ENCODE measurements around the gene MKLN1.
"Not testable (repeated sequence)": the region's sequence is repeated elsewhere in the genome, so short reads cannot be mapped to it uniquely, and the experiment has no call there.

Gene MKLN1

DNA sequence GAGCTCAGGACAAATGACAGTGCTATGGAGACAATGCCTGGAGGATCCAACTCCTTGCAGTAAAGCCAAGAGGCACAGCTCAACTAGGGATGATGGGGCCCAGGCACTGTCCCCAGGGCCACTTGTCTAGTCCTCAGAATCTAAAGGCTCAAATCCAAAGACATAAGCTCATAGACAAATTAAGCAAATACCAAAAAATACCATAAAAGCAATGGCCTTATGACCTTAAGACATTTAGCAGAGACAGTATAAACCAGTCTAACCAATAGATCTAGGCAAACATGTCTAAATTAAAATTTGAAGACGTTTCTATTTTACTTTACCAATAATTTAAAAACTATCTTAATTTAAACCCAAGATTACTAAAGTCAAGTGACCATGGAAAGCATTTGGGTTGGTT is 14.8 kb upstream of the MKLN1 start:
- no peak for DNase-seq (ENCODE audit: low read depth, low spot score)

DNA sequence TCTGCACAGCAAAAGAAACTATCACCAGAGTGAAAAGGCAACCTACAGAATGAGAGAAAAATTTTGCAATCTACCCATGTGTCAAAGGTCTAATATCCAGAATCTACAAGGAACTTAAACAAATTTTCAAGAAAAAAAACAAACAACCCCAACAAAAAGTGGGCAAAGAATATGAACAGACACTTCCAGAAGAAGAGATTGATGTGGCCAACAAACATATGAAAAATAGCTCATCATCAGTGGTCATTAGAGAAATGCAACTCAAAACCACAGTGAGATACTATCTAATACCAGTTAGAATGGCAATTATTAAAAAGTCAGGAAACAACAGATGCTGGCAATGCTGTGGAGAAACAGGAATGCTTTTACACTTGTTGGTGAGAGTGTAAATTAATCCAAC is 7.1 kb upstream of the MKLN1 start:
- no peak for DNase-seq (ENCODE audit: low read depth, low spot score)

DNA sequence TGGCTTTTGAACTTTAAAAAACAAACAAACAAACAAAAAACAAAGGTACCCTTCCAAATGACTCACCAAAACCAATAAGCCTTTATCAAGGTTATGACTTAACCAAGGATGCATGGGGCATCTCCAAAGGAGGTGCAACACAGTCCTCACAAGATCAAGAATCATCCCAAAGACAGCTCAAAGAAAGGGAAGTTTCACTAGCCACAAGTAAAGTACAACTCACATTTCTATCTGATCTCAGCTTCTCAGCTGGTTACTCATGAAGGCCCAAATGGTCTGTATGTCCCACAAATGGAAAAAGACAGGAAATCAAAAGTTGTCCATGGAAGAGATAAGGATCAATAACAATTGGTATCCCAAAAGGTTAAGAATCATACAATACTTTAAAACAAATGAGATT is 6.0 kb upstream of the MKLN1 start:
- DNase-seq (ENCODE audit: low read depth, low spot score), result no peak

DNA sequence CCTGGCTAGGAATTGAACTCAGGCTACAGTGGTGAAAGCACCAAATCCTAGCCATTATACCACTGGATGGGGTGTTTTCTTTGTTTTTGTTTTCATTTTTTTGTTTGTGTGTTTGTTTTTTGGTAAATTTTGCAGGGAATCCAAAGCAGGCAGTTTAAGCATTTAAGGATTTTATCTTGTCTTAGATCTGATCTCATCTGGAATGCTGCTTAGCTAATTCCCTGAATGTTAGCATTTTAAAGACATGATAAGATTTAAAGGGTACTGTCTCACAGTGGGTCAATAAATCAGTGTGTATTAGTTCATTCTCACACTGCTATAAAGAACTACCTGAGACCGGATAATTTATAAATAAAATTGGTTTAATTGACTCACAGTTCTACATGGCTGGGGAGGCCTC is 5.6 kb upstream of the MKLN1 start:
- no peak for DNase-seq (ENCODE audit: low read depth, low spot score)

DNA sequence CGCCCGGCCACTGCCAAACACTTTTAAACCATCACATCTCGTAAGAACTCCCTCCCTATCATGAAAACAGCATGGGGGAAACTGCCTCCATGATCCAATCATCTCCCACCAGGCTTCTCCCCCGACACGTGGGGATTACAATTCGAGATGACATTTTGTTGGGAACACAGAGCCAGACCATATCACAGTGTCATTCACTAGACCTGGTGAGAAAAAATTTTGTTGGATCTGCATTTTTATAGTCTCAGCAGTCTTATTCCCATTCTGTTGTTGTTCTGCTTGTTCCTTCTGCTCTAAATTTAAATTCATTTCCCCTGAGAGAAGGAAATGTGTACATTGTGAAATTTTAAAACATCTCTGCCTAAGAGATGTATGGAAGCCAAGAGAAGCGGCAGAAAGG is 4.8 kb upstream of the MKLN1 start:
- DNase-seq (ENCODE audit: low read depth, low spot score), result no peak

DNA sequence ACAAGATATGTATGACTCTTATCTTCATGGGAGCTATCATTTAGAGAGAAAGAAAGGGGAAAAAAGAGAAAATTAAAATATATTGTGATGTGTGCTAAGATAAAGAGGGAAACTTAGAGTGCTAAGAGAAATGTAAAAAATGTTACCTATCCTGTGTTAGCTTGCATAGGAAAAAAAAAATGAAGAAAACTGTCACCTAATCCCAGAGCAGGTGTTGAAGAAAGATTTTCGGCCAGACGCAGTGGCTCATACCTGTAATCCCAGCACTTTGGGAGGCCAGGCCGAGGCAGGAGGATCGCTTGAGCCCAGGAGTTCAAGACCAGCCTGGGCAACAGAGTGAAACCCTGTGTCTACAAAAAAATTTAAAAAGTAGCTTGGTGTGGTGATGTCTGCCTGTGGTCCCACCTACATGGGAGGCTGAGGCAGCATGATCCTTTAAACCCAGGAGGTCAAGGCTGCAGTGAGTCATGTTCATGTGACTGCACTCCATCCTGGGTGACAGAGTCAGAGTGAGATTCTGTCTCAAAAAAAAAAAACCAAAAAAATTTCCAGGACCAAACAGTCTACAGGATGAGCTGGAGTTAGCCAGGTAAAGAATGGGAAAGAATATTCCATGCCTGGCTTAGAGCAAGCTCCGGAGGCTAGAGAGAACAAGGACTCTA is 2.4 kb upstream of the MKLN1 start:
- no peak for DNase-seq (ENCODE audit: low read depth, low spot score)

DNA sequence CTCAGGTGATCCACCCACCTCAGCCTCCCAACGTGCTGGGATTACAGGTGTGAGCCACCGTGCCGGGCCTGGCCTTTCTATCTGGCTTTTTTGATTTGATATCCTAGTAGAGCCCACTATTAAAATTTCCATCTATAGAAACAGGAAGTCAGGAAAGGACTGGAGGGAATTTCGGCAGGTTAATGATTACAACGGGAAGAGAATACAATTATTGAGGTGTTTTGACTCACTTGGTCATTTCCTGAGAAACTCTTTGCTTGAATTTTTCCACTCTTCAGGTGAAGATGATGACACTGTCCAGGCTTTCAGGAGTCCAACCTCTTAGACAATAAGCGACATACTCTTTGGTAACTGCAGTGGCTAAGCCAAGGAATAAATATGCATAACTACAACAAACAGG is 1.1 kb upstream of the MKLN1 start:
- no peak for DNase-seq (ENCODE audit: low read depth, low spot score)

DNA sequence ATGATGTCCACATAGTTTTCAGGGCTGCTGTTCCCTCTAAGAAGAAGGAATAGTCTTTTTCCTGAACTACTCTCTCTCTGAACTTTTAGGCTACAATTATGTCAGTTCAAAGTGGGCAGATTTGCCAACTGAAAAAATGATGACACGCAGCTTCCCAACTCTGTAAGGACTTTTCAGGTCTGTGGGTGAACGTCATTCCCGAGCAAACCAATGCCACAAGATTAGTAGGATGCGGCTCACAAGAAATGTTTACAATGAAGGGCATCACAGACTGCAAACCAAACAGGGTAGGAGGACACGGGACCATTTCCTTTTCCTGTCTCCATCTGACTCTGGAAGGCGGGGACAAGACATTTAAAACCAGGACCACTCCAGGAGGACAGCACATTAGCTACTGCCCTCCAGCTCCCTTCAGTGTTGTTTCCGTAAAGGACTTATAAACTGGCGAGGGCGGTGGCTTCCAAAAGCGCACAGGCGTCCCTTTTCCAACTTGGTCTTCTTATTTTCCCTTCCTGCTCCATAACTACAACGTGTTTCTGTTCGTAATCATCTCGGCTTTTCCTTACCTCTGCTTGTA is 539 bp upstream of the MKLN1 start:
- no peak for DNase-seq (ENCODE audit: low read depth, low spot score)

DNA sequence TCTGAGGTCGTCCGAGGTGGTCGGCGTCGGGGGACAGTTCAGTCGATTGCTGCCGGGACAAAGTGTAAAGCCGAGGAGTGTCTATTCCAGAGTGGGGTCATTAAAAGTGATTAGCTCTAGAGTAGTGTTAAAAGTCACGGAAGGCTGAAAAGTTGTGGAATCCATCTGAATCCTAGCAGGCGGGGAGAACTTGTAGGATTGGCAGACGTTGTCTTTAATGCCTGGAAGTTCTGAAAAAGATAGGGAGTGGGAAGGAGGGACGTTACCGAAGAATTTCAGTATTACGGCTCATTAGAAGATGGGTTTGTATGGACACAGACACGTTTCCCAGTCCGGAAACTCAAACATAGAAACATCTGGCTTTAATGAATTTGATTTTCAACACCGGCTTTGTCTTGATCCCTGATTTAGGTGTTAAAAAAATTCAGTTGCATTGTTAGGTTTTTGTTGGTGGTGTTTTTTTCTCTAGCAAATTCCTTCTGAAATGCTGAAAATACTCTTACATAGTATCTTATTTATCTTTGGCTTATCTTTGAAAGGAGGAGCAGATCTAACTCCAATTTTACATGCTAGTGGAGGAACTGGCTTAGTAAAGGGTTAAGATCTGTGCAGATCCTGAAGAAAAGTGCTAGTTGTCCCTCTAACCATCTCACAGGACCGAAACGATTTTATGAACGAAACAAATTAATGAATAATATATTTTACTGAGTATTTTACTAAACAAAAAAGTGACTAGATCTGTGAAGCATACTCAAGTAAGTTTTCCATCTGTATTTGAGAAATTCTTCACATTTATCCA is 900 bp downstream of the MKLN1 start:
- no peak for DNase-seq (ENCODE audit: low read depth, low spot score)

DNA sequence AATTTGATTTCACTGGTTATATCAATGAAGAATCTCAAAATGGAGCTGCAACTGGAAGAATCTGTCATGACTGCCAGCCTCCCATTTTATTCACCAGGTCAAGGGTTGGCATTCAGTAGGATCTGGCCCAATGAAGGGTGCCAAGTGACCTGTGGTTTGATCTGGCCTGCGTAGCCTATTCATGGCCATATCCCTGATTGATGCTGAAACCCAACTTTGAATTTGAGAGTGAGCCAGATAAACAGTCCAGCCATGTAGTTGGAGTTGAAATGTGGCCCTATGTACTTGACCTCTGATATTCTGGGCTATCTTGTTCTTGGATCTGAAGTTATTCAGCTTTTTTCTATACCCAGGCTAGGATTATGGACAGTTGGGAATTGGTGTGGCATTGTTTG is 1.5 kb downstream of the MKLN1 start:
- DNase-seq (ENCODE audit: low read depth, low spot score), result no peak

DNA sequence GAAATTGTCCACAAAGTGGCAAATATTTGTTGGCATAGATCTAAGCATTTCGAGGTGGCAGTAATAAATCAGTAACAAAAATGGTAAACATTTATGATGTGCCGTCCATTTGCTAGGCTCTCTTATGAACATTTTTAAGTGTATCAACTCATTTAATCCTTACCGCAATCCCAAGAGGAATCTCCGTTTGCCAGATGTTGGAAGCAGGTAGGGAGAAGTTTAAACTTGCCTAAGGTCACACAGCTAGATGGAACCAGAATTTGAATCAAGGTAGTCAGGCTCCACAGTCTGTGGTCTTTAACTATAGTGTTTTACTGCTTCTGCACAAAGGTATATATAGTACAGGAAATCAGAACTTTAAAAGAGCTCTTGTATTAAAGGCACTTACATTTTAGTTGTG is 2.6 kb downstream of the MKLN1 start:
- DNase-seq (ENCODE audit: low read depth, low spot score), result no peak

DNA sequence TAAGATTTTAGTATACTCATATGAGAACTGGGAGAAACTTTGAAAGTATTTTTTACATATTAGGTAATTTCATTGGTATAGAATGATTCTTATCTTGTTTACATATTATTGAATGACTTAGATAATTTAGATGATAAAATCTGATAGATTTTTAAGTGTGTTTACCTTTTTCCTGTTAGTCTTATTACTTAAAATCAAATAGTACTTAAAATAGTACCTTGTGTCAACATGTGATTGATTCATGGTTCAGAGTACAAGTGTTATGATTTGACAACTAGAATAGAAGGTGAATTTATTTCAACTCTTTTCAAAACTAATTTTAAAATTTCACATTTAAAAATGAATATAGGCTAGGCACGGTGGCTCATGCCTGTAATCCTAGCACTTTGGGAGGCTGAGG is 4.1 kb downstream of the MKLN1 start:
- DNase-seq (ENCODE audit: low read depth, low spot score), result no peak

DNA sequence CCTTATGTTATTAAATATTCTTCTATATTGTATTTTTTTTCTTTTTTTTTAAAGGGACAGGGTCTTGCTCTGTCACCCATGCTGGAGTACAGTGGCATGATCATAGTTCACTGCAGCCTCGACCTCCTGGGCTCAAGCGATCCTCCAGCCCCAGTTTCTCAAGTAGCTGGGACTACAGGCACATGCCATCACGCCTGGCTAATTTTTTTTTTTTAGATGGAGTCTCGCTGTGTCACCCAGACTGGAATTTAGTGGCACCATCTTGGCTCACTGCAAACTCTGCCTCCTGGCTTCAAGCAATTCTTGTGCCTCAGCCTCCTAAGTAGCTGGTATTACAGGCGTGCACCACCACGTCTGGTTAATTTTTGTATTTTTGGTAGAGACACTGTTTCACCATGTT is 5.1 kb downstream of the MKLN1 start:
- not testable (repeated sequence) for DNase-seq (ENCODE audit: low read depth, low spot score)

DNA sequence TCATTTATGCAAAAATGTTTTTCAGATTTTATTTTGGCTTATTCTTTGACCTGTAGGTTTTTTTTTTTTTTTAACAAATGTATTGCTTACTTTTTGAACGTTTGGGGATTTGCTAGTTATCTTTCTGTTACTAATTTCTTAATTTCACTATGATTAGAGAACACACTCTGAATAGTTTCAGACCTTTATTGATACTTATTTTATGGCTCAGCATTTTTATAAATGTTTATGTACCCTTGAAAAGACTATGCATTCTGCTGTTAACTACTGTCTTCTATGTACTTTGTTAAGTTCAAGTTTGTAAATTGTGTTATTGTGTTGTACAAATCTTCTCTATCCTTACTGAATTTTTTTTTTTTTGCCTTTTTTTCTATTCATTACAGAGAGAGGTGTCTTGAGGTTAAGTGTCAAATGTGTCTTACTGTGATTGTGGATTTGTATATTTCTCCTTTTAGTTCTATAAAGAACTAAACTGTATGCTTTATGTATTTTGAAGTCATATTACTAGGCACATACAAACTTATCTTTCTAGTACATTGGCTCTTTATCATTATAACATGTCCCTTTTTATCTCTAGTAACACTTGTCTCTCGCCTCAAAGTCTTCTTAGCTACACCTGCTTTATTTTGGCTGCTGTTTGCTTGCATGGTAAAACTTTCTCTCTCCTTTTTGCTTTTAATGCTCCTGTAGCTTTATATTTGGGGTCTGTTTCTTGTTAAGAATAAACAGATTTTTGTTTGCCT is 8.1 kb downstream of the MKLN1 start:
- no peak for DNase-seq (ENCODE audit: low read depth, low spot score)

DNA sequence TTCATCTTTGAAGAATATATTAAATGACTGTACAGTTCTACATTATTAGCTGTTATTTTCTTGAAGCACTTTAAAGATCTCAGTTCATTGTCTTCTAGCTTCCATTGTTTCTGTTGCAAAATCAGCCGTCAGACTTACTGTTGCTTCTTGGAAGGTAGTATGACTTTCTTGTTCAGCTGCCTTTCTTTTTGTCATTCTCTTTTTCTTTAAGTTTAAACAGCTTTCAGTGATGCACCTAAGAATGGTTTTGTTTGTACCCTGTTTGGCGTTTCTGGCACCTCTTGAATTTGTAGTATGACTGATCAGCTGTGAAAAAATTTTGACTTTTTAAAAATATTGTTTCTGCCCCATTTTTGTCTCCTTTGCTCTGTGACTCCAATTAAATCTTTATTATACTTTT is 9.3 kb downstream of the MKLN1 start:
- DNase-seq (ENCODE audit: low read depth, low spot score), result no peak

DNA sequence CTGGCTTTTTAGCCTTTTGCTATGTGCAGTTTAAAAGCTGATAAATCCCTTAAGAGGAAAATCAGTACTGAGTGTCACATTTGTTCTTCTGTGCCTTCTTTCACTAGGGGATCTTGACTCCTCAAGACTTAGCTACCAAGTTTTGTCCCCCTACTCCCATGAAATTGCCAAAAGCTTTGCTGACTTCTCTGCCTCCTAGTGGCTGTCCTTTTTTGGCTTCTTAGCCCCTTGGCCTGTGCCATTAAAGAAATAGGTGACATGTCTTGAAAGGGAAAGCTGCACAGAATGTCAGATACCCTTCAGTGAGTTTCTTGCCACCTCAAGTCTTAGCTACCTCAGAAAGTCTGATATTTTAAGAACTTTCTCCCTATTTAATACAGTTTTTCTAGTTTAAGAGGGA is 10.5 kb downstream of the MKLN1 start:
- no peak for DNase-seq (ENCODE audit: low read depth, low spot score)

DNA sequence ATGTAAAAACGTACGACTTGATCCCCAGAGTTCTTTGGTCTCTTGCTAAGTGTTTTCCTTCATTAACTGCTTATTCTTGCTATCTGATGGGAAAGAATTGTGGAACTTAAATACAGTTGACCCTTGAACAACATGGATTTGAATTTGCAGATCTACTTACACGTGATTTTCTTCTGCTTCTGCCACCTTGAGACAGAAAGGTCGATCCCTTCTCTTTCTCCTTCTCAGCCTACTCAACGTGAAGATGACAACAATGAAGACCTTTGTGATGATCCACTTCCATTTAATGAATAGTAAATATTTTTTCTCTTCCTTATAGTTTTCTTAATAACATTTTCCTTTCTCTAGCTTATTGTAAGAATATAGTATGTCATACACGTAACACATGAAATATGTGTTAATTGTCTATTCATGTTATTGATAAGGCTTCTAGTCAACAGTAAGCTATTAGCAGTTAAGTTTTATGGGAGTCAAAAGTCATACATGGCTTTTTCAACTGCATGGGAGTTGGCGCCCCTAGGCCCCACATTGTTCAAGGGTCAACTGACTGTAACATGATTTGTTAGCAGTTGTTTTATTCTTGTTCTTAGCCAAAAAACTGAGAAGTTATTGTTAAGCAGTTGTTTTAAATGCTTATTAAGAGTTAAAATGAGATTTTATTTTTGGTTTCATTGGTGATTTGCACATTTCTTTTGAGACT is 11.2 kb downstream of the MKLN1 start:
- DNase-seq (ENCODE audit: low read depth, low spot score), result no peak

DNA sequence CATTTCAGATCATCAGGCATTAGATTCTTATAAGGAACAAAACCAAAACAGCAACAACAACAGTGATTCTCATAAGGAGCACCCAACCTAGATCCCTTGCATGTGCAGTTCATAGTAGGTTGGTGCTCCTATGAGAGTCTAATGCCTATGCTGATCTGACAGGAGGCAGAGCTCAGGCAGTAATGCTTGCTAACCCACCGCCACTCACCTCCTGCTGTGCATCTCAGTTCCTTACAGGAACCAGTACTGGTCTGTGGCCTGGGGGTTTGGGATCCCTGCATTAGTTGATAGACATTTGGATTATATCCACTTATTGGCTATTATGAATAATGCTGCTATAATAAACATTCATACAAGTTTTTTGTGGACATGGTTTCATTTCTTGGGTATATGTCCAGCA is 14.0 kb downstream of the MKLN1 start:
- DNase-seq (ENCODE audit: low read depth, low spot score), result no peak

DNA sequence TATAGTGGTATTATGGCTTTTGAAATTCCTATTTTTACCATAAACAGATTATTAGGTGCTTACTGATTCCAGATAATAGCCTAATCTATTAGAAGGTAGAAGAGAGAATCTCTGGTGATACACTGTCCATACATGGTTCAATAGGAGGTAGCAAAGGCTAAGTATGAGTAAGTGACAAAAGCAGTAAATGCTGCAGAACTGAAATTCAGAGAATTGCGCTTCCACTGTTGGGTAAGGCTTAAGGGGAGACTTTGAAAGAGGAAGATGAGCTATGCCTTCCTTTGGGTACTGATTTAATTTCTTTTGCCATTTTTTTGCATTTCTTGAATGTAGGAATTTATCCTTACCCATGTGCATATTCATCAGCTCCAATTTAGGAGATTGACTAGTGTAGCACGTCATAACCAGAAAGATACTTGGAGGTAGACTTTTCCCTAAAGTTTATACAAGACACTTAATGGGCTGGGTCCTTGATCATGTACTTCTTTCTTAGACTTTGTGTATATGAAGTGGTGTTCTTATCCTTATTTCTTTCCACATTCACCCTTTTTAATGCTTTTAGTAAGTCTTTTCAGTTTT is 15.3 kb downstream of the MKLN1 start:
- no peak for DNase-seq (ENCODE audit: low read depth, low spot score)

DNA sequence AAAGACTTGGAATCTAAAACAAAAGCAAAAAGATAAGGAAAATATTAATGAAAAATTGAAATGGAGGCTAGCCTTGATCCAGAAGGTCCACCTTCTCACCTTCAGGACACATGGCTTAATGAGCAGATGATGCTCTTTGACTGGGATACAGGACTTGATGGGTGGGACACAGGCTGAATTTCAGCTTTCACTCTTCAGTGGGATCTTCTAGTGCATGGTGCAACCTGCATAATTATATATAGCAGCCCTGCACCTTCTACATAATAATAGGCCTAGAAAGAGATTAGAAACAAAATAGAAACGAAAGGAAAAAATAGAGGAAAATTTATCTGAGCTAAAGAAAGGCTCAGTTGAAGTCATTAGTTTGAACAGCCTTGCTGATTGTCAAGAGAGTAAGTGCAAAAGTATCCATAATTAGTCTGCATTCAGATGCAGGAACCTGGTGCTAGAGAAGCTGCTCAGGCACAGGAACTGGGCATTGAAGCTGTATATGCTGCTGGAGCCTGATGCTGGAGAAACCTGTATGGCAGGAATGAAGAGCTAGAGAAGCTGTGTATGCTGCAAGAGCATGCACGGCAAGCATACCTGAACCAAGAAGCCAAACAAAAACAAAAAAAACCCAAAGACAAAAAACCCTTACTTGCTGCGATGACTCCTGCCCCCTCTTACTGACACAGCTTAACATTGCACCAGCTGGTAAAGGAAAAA is 19.4 kb downstream of the MKLN1 start:
- DNase-seq (ENCODE audit: low read depth, low spot score), result no peak

DNA sequence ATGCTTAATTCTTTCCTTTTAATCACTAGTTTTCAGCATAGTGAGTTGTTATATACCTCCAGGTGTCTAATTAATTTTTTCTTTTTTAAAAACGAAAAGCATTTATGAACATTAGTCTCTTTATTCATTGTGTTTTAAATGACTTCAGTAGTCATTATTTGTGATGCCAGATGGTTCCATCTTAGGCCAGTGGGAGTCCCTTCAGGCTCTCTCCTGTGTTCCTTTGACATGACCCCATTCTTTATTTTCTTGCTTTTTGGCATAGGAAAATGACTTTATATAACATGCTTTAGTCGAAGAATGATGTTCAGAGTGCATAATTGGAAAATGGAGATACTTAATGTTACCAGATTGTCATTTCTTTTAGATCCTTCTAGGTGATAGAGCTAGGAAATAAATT is 24.4 kb downstream of the MKLN1 start:
- DNase-seq (ENCODE audit: low read depth, low spot score), result no peak

Data from activated CD4-positive, CD25-positive, alpha-beta regulatory T cell treated with anti-CD3 and anti-CD28 coated beads, Interleukin-2, amount 50 U/mL, for 16 hours (primary cell).